Keratinocyte (primary cell): ENCODE measurements around the gene DNMT3A. TPM values are rescaled to one million over a fixed set of nuclear protein-coding genes. Genes with fewer than 3 reads are reported as not detected.

Experiments used
- DNase-seq: peaks from one replicate; pipeline ENCODE4 v3.0.0-alpha.2; 2011; ENCODE audit warnings: low read depth, missing footprints, low spot score
- FAIRE-seq: peaks from 2 replicates; lab custom pipeline; 2011; peaks lifted over from hg19 to GRCh38; lab: Jason Lieb, UNC
- H2AFZ ChIP-seq: 2 replicates; pipeline ENCODE4 v1.6.0; 2012; ENCODE audit warnings: low read length, control low read depth, inconsistent platforms; ENCODE audit not compliant: control insufficient read depth
- H3K27ac ChIP-seq: 2 replicates; pipeline ENCODE4 v1.5.1; 2011; ENCODE audit warnings: low read length; ENCODE audit not compliant: control insufficient read depth, insufficient read depth
- H3K27me3 ChIP-seq: 3 replicates; pipeline ENCODE4 v1.6.0; 2011; ENCODE audit warnings: low read length; ENCODE audit not compliant: control insufficient read depth, insufficient read depth; ENCODE audit errors: extremely low read depth
- H3K36me3 ChIP-seq, 2 experiments: 2 replicates in 1 of 2; 3 replicates in 1 of 2; pipeline ENCODE4 v1.5.1; 2011; ENCODE audit warnings: low read length in 2 of 2, mild to moderate bottlenecking in 1 of 2; ENCODE audit not compliant: control insufficient read depth in 2 of 2, insufficient read depth in 2 of 2; ENCODE audit errors: extremely low read depth in 1 of 2
- H3K4me1 ChIP-seq: 3 replicates; pipeline ENCODE4 v1.5.1; 2011; ENCODE audit warnings: low read length; ENCODE audit not compliant: control insufficient read depth, insufficient read depth; ENCODE audit errors: extremely low read depth
- H3K4me2 ChIP-seq: 3 replicates; pipeline ENCODE4 v1.6.0; 2011; ENCODE audit warnings: low read depth, low read length; ENCODE audit not compliant: control insufficient read depth, insufficient read depth; ENCODE audit errors: extremely low read depth
- H3K4me3 ChIP-seq, 3 experiments: fragments of 200-600 bp in 1 of 3; sonication (generic) in 1 of 3; 2 replicates in 2 of 3; 3 replicates in 1 of 3; pipeline ENCODE4 v1.5.1; 2011 to 2016; ENCODE audit warnings: low read length in 3 of 3, mild to moderate bottlenecking in 3 of 3, control low read depth in 2 of 3, inconsistent platforms in 1 of 3, low read depth in 1 of 3, mixed read lengths in 1 of 3, mixed run types in 1 of 3, moderate library complexity in 1 of 3; ENCODE audit not compliant: control insufficient read depth in 2 of 3, insufficient read depth in 2 of 3; ENCODE audit errors: extremely low read depth in 1 of 3
- H3K79me2 ChIP-seq: 2 replicates; pipeline ENCODE4 v1.6.0; 2012; ENCODE audit warnings: low read length; ENCODE audit not compliant: control insufficient read depth, insufficient read depth
- H3K9ac ChIP-seq: 3 replicates; pipeline ENCODE4 v1.6.0; 2011; ENCODE audit warnings: low read length; ENCODE audit not compliant: control insufficient read depth, insufficient read depth; ENCODE audit errors: extremely low read depth
- H3K9me1 ChIP-seq: 3 replicates; pipeline ENCODE4 v1.6.0; 2011; ENCODE audit warnings: low read length; ENCODE audit not compliant: control insufficient read depth, insufficient read depth; ENCODE audit errors: extremely low read depth
- H3K9me3 ChIP-seq: 2 replicates; pipeline ENCODE4 v1.5.1; 2012; ENCODE audit warnings: low read depth, low read length; ENCODE audit not compliant: control insufficient read depth
- H4K20me1 ChIP-seq: 3 replicates; pipeline ENCODE4 v1.6.0; 2011; ENCODE audit warnings: low read length; ENCODE audit not compliant: control insufficient read depth, insufficient read depth; ENCODE audit errors: extremely low read depth
- EZH2 ChIP-seq: IDR thresholded peaks from one replicate; pipeline ENCODE4 v1.6.1; 2012; ENCODE audit warnings: inconsistent platforms, mild to moderate bottlenecking, low read length, moderate library complexity
- dilution Hi-C: fragments of 300-500 bp; cut with MboI; formaldehyde crosslinking; loops from one replicate; pipeline ENCODE4 v1.7.0; 2020; ENCODE audit warnings: low sequenced_read_pairs; ENCODE audit not compliant: extremely low pct_ligation_motif_present
- polyA plus RNA-seq, 5 experiments: library from polyadenylated mRNA; depleted of rRNA in 3 of 5; stranded (reverse) in 3 of 5; stranded (forward) in 1 of 5; unstranded in 1 of 5; fragments of >200 nt; gene quantifications; 1 replicate in 1 of 5; 2 replicates in 3 of 5; 3 replicates in 1 of 5; pipeline versions ENCODE4 v1.2.1 to v1.2.3, GENCODE V29; 2011 to 2012; ENCODE audit warnings: missing spikeins in 2 of 5, low read depth in 1 of 5, low replicate concordance in 1 of 5
- TF ChIP-seq, protein P1 (sequence below), 3 experiments: IDR thresholded peaks in 1 of 3; conservative IDR thresholded peaks in 1 of 3; optimal IDR thresholded peaks in 1 of 3; 2 replicates in 2 of 3; 3 replicates in 1 of 3; pipeline versions ENCODE3 to v1.5.1; 2011; ENCODE audit warnings: low read length in 3 of 3, mild to moderate bottlenecking in 3 of 3, moderate library complexity in 2 of 3, control low read depth in 1 of 3, inconsistent platforms in 1 of 3; ENCODE audit not compliant: insufficient read depth in 2 of 3; ENCODE audit errors: extremely low read depth in 1 of 3

The DNMT3A gene
- polyA plus RNA-seq, 1 donor (not counting 4 experiments of a cell fraction or from before 2014, with no cell fraction given): 1.5 TPM

DNA sequence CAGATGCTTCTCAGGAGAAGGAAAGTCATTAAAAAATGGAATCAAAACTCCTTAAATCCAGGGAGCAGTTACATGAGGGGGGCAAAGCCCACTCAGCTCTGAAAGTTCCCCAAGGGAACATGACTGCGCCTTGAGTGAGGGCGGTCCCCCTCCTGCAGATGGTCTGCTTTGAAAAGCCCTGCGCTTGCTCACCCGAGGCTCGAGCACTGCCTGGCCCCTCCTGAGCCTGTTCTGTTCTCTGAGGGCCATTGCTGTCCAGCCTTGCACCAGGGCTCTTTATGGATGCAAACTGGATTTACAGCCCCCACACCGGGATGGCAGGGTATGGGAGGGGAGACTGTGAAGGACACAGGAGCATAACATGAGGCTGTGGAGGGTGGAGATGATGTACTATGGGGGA, 37.8 kb upstream of the DNMT3A start:
- dilution Hi-C loops: no loop called here
- H3K27ac ChIP-seq: no peak overlapping the region

DNA sequence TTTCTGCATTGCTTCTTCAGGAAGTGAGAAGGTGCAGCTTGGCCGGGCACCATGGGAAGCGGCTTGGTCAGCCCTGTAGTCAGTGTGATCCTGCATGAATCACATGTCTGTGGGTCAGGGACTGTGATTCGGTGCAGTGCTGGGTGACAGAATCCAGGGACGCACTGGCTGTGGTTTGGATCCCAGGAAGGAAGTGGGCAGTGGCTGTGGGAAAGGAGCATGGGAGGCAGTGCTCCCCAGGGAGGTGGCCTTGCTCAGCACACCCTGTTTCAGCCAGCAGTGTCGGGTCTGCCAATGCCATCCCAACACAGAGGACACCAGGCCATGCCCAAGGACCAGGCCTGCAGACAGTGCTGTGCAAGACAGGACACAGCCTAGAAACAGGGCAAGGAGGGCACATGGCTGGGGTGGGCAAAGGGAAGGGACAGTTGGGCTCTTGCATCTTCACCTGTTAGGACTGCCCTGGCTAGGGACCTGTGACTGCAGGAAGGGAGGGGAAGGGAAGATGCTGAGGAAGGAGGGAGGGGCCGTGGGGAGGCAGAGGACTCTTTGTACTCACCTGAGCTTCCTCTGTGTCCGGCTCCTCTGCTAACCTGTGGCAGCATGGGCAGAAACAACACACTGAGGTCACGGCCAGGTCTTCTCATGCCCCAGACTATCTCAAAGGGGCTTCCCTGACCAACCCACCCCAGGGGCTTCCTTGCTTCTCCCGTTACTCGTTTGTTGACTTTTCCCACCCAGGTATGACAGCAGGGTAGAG, 37.2 kb upstream of the DNMT3A start:
- no peaks in the 10 kb centered on the region for H3K9me1 ChIP-seq
- no peaks in the 10 kb centered on the region for H3K27me3 ChIP-seq
- no peaks in the 10 kb centered on the region for H3K36me3 ChIP-seq
- H3K4me1 ChIP-seq: peaks cover 27% of the 10 kb centered on the region
- peaks cover 5% of the 10 kb centered on the region for H3K9me3 ChIP-seq
- H3K79me2 ChIP-seq: no peaks in the 10 kb centered on the region
- no peak for TF ChIP-seq EZH2
- TF ChIP-seq, protein P1, sequence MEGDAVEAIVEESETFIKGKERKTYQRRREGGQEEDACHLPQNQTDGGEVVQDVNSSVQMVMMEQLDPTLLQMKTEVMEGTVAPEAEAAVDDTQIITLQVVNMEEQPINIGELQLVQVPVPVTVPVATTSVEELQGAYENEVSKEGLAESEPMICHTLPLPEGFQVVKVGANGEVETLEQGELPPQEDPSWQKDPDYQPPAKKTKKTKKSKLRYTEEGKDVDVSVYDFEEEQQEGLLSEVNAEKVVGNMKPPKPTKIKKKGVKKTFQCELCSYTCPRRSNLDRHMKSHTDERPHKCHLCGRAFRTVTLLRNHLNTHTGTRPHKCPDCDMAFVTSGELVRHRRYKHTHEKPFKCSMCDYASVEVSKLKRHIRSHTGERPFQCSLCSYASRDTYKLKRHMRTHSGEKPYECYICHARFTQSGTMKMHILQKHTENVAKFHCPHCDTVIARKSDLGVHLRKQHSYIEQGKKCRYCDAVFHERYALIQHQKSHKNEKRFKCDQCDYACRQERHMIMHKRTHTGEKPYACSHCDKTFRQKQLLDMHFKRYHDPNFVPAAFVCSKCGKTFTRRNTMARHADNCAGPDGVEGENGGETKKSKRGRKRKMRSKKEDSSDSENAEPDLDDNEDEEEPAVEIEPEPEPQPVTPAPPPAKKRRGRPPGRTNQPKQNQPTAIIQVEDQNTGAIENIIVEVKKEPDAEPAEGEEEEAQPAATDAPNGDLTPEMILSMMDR (optimal IDR thresholded peaks at IDR 0.05 in 1 of 3, IDR thresholded peaks at IDR 0.05 in 1 of 3, conservative IDR thresholded peaks at IDR 0.05 in 1 of 3; ENCODE audit: extremely low read depth in 1 of 3, insufficient read depth in 2 of 3, low read length in 3 of 3): no peak
- DNase-seq (no peak), FAIRE-seq (peak; percentile 43)
- H3K4me3 ChIP-seq: no peak overlapping the region
- no peak overlapping the region for H2AFZ ChIP-seq
- peak overlapping the region; percentile 91 for H3K27ac ChIP-seq
- no peak overlapping the region for H3K9ac ChIP-seq
- no peak overlapping the region for H3K4me2 ChIP-seq
- no peaks in the 10 kb centered on the region for H4K20me1 ChIP-seq
- dilution Hi-C loops: no loop called here

More for the DNA sequence above, 37.8 kb upstream of the DNMT3A start:
- no peak for TF ChIP-seq EZH2
- TF ChIP-seq, protein P1 (optimal IDR thresholded peaks at IDR 0.05 in 1 of 3, IDR thresholded peaks at IDR 0.05 in 1 of 3, conservative IDR thresholded peaks at IDR 0.05 in 1 of 3; ENCODE audit: extremely low read depth in 1 of 3, insufficient read depth in 2 of 3, low read length in 3 of 3): no peak
- Histone ChIP-seq H3K9me3 (peaks cover 5% of the 10 kb centered on the region), H3K79me2 (no peaks in the 10 kb centered on the region), H3K9me1 (no peaks in the 10 kb centered on the region), H3K4me2 (no peak overlapping the region), H4K20me1 (no peaks in the 10 kb centered on the region), H3K4me3 (no peak overlapping the region), H3K4me1 (peaks cover 25% of the 10 kb centered on the region), H3K36me3 (no peaks in the 10 kb centered on the region), H3K27me3 (no peaks in the 10 kb centered on the region), H3K9ac (no peak overlapping the region), H2AFZ (no peak overlapping the region)
- no peak for FAIRE-seq
- no peak for DNase-seq
